MM.1S (cell line): ENCODE results near the gene TFDP2.

Experiments used
- DNase-seq: peaks from one replicate; pipeline ENCODE4 v3.0.0-alpha.2; 2015
- H2AFZ ChIP-seq: fragments of 300-600 bp; sonication (generic); 2 replicates; pipeline ENCODE4 v1.6.0; 2016; ENCODE audit warnings: antibody characterized with exemption, low read length
- H3F3A ChIP-seq: fragments of 300-600 bp; sonication (generic); 2 replicates; pipeline ENCODE4 v1.6.1; 2016; ENCODE audit warnings: mild to moderate bottlenecking, antibody characterized with exemption, low read length, moderate library complexity, mixed read lengths; ENCODE audit not compliant: insufficient read depth
- H3K27ac ChIP-seq: fragments of 300-600 bp; sonication (generic); 2 replicates; pipeline ENCODE4 v1.5.1; 2016; ENCODE audit warnings: mild to moderate bottlenecking, low read length
- H3K27me3 ChIP-seq: fragments of 300-600 bp; sonication (generic); replicated peaks from 2 replicates; pipeline ENCODE4 v1.6.0; 2016; ENCODE audit warnings: low read length; ENCODE audit not compliant: insufficient read depth
- H3K36me3 ChIP-seq: fragments of 300-600 bp; sonication (generic); replicated peaks from 2 replicates; pipeline ENCODE4 v1.6.1; 2016; ENCODE audit warnings: mild to moderate bottlenecking, low read length, mixed read lengths; ENCODE audit not compliant: insufficient read depth
- H3K4me1 ChIP-seq: fragments of 300-600 bp; sonication (generic); 2 replicates; pipeline ENCODE4 v1.6.1; 2016; ENCODE audit warnings: low read length, mixed read lengths
- H3K4me2 ChIP-seq: fragments of 300-600 bp; sonication (generic); 2 replicates; pipeline ENCODE4 v1.6.0; 2016; ENCODE audit warnings: low read depth, low read length
- H3K4me3 ChIP-seq: fragments of 300-600 bp; sonication (generic); 2 replicates; pipeline ENCODE4 v1.5.1; 2016; ENCODE audit warnings: low read length, mixed read lengths
- H3K79me2 ChIP-seq: fragments of 300-600 bp; sonication (generic); 2 replicates; pipeline ENCODE4 v1.6.1; 2016; ENCODE audit warnings: mixed run types, low read length, mixed read lengths
- H3K9ac ChIP-seq: fragments of 300-600 bp; sonication (generic); 2 replicates; pipeline ENCODE4 v1.6.1; 2016; ENCODE audit warnings: low read length, mixed read lengths
- H3K9me2 ChIP-seq: fragments of 300-600 bp; sonication (generic); replicated peaks from 2 replicates; pipeline ENCODE4 v1.6.1; 2016; ENCODE audit warnings: mild to moderate bottlenecking, low read length, mixed read lengths; ENCODE audit not compliant: insufficient read depth
- H3K9me3 ChIP-seq: fragments of 300-600 bp; sonication (generic); replicated peaks from 2 replicates; pipeline ENCODE4 v1.6.1; 2016; ENCODE audit warnings: mild to moderate bottlenecking, low read length, mixed read lengths; ENCODE audit not compliant: insufficient read depth
- H4K20me1 ChIP-seq: fragments of 300-600 bp; sonication (generic); 2 replicates; pipeline ENCODE4 v1.6.1; 2016; ENCODE audit warnings: mild to moderate bottlenecking, low read length, moderate library complexity, mixed read lengths; ENCODE audit not compliant: insufficient read depth
- EZH2 ChIP-seq: fragments of 300-600 bp; sonication (generic); optimal IDR thresholded peaks from 2 replicates; pipeline ENCODE3; 2017; ENCODE audit warnings: low read depth, mild to moderate bottlenecking, antibody characterized with exemption, low read length, mixed read lengths
- EZH2phosphoT487 ChIP-seq: fragments of 300-600 bp; sonication (generic); IDR thresholded peaks from 2 replicates; pipeline ENCODE4 v1.6.1; 2018; ENCODE audit warnings: antibody characterized with exemption, low read length
- TF ChIP-seq, protein P1 (sequence below): fragments of 300-600 bp; sonication (generic); IDR thresholded peaks from 2 replicates; pipeline ENCODE4 v1.5.1; 2016; ENCODE audit warnings: antibody characterized with exemption, low read length, mixed read lengths

TFDP2 gene

DNA sequence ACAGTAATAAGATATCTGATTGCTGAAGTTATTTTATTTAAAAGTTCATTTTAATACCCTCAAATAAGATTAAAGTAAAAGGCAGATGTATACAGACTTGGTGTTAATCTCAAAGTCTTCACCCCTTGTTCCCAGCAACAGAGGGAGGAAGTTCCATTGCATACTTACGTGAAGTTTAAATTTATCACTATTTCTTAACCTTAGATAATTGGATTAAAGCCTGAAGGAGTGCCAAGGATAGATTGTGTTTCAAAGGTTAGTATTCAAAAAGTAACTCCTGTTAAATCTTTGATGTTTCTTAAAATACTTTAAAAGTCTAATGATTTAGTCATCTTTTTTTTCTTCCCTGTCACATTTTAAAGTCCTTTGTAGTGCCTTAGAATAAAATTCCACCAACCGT lies 233.6 kb downstream of the TFDP2 start:
- no peak overlapping the region for H3K4me3 ChIP-seq
- TF ChIP-seq, protein P1, sequence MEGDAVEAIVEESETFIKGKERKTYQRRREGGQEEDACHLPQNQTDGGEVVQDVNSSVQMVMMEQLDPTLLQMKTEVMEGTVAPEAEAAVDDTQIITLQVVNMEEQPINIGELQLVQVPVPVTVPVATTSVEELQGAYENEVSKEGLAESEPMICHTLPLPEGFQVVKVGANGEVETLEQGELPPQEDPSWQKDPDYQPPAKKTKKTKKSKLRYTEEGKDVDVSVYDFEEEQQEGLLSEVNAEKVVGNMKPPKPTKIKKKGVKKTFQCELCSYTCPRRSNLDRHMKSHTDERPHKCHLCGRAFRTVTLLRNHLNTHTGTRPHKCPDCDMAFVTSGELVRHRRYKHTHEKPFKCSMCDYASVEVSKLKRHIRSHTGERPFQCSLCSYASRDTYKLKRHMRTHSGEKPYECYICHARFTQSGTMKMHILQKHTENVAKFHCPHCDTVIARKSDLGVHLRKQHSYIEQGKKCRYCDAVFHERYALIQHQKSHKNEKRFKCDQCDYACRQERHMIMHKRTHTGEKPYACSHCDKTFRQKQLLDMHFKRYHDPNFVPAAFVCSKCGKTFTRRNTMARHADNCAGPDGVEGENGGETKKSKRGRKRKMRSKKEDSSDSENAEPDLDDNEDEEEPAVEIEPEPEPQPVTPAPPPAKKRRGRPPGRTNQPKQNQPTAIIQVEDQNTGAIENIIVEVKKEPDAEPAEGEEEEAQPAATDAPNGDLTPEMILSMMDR = no peak
- TF ChIP-seq EZH2phosphoT487 (no peak), EZH2 (no peak)
- H3K4me1 ChIP-seq = no peaks in the 10 kb centered on the region
- H2AFZ ChIP-seq = no peak overlapping the region
- no peak overlapping the region for H3K27ac ChIP-seq
- no peaks in the 10 kb centered on the region; the same call in 1 of the 2 replicates for H3F3A ChIP-seq
- DNase-seq = no peak
- no peak overlapping the region for H3K4me2 ChIP-seq
- H3K79me2 ChIP-seq = no peaks in the 10 kb centered on the region
- no peaks in the 10 kb centered on the region for H3K9me3 ChIP-seq
- H3K27me3 ChIP-seq = no peaks in the 10 kb centered on the region
- H3K9me2 ChIP-seq = no peaks in the 10 kb centered on the region
- no peak overlapping the region for H3K9ac ChIP-seq
- H4K20me1 ChIP-seq = no peaks in the 10 kb centered on the region
- 0 out of 2 replicates have a peak, but pooled peaks cover 4% of the 10 kb centered on the region for H3K36me3 ChIP-seq

DNA sequence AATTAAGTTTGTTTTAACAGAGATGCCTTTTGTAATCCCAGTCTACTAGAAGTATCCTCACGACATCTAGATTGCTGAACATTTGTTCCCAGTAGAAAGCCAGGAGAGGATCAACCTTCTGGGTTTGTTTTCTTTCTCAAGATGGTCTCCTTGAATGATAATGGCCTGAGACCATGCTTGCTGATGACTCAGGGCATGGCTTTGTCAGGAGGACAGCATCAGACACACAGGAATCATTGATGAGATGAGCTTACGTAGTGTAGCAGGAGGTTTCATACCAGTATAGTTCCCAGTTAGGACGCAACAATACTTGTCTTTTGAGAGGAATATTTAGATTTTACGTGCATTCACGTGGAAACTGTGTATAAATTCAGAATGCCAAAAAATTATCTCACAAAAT lies 234.3 kb downstream of the TFDP2 start:
- Histone ChIP-seq H3K9me3 (no peaks in the 10 kb centered on the region), H3K4me3 (no peak overlapping the region), H3K27me3 (no peaks in the 10 kb centered on the region), H3K9me2 (no peaks in the 10 kb centered on the region), H3K4me1 (no peaks in the 10 kb centered on the region), H3F3A (no peaks in the 10 kb centered on the region; the same call in 1 of the 2 replicates), H3K36me3 (0 out of 2 replicates have a peak, but pooled peaks cover 4% of the 10 kb centered on the region), H4K20me1 (no peaks in the 10 kb centered on the region), H3K79me2 (no peaks in the 10 kb centered on the region), H3K27ac (no peak overlapping the region), H2AFZ (no peak overlapping the region), H3K9ac (no peak overlapping the region), H3K4me2 (no peak overlapping the region)
- no peak for DNase-seq
- TF ChIP-seq, protein P1 = no peak
- TF ChIP-seq EZH2phosphoT487 (no peak), EZH2 (no peak)

DNA sequence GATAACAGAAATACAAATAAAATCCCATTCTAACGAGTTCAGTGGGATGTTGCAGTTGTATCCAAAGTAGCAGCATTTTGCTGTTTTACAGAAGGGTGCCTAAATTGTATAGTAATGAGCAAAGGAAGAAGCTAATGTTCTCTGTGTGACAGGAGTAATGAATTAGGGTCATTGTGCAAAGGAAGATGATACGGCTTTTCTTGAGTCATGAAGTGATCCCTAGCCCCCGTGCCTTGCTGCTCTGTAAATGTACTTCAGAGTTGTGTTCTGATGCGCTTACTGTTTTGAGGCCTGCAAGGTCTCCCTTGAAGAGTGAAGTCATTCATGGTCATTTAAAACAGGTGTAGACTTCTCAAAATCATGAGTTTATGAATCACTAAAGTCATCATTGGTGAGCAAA lies 235.0 kb downstream of the TFDP2 start:
- H3K27me3 ChIP-seq = no peaks in the 10 kb centered on the region
- no peak overlapping the region for H2AFZ ChIP-seq
- no peaks in the 10 kb centered on the region for H4K20me1 ChIP-seq
- no peaks in the 10 kb centered on the region; the same call in 1 of the 2 replicates for H3F3A ChIP-seq
- 0 out of 2 replicates have a peak, but pooled peaks cover 4% of the 10 kb centered on the region for H3K36me3 ChIP-seq
- no peak overlapping the region for H3K4me3 ChIP-seq
- no peak for DNase-seq
- H3K9me2 ChIP-seq = no peaks in the 10 kb centered on the region
- H3K4me2 ChIP-seq = no peak overlapping the region
- H3K4me1 ChIP-seq = no peaks in the 10 kb centered on the region
- H3K79me2 ChIP-seq = no peaks in the 10 kb centered on the region
- no peak overlapping the region for H3K9ac ChIP-seq
- no peak for TF ChIP-seq EZH2
- TF ChIP-seq, protein P1 = no peak
- TF ChIP-seq EZH2phosphoT487 = no peak
- H3K27ac ChIP-seq = no peak overlapping the region
- H3K9me3 ChIP-seq = no peaks in the 10 kb centered on the region
